Stomach (tissue), 9 donors: ENCODE data around the gene SNAPC1. TPM values are rescaled to one million over a fixed set of nuclear protein-coding genes. Genes with fewer than 3 reads are reported as not detected.

Experiments used
- DNase-seq, 2 donors: peaks; one replicate each; pipeline versions ENCODE4 v3.0.0 to v3.0.0-alpha.2; 2013 to 2019
- H3K27ac ChIP-seq, 5 donors: fragments of 200-600 bp in 4 of 5; sonication (generic) in 4 of 5; one replicate each; pipeline ENCODE4 v1.5.1; 2013 to 2019; ENCODE audit warnings: mild to moderate bottlenecking in 1 of 5, moderate library complexity in 1 of 5
- H3K27me3 ChIP-seq, 3 donors: fragments of 200-600 bp; sonication (generic); one replicate each; pipeline ENCODE4 v1.5.1; 2017 to 2019; ENCODE audit warnings: mixed run types in 1 of 3
- H3K36me3 ChIP-seq, 4 donors: fragments of 200-600 bp; sonication (generic); 1 replicate in 3 of 4; 2 replicates in 1 of 4; pipeline ENCODE4 v1.5.1; 2016 to 2019
- H3K4me1 ChIP-seq, 4 donors: fragments of 200-600 bp; sonication (generic); one replicate each; pipeline ENCODE4 v1.5.1; 2016 to 2019
- H3K4me3 ChIP-seq, 4 donors: fragments of 200-600 bp; sonication (generic) in 3 of 4; one replicate each; pipeline ENCODE4 v1.5.1; 2016 to 2019; ENCODE audit warnings: mild to moderate bottlenecking in 1 of 4
- H3K9me3 ChIP-seq, 4 donors: fragments of 200-600 bp; sonication (generic); one replicate each; pipeline ENCODE4 v1.5.1; 2016 to 2019
- EP300 ChIP-seq: sonication (generic); formaldehyde crosslinking; IDR thresholded peaks from one replicate; pipeline ENCODE4 v1.6.1; 2017; ENCODE audit warnings: antibody characterized with exemption
- POLR2A ChIP-seq, 4 donors: fragments of 450-650 bp; IDR thresholded peaks; one replicate each; pipeline ENCODE4 v1.6.1; 2016; ENCODE audit warnings: antibody characterized with exemption in 4 of 4, control low read depth in 2 of 4, mild to moderate bottlenecking in 1 of 4, moderate library complexity in 1 of 4
- POLR2AphosphoS5 ChIP-seq, 3 donors: sonication (generic); formaldehyde crosslinking; IDR thresholded peaks; one replicate each; pipeline ENCODE4 v1.6.1; 2016; ENCODE audit warnings: antibody characterized with exemption in 3 of 3
- WGBS, 5 donors: extraction: QIAGEN DNeasy Blood & Tissue Kit in 3 of 5; methylation state at CpG; one replicate each; pipeline versions ENCODE4 v1.1.5 to v1.1.7; 2013 to 2018; 5-methylcytosine and 5-hydroxymethylcytosine counted together
- intact Hi-C: fragments of 100-400 bp; cut with DNase I; formaldehyde crosslinking; loops from one replicate; pipeline ENCODE4 v1.15.1; 2023; ENCODE audit warnings: low total_unique reads
- polyA plus RNA-seq, 3 donors: library from polyadenylated mRNA; stranded (reverse); fragments of 200-250 nt; gene quantifications; one replicate each; pipeline ENCODE4 v1.2.3, GENCODE V29; 2013
- total RNA-seq, 5 donors: library from RNA; depleted of rRNA; stranded (reverse); fragments of >200 nt; gene quantifications; one replicate each; pipeline versions ENCODE4 v1.1.0 to v1.2.3, GENCODE V29; 2014 to 2016
- TF ChIP-seq, protein P1 (sequence below), 7 experiments: fragments of 450-650 bp in 4 of 7; fragments of 200-600 bp in 3 of 7; sonication (generic) in 3 of 7; IDR thresholded peaks; one replicate each; pipeline ENCODE4 v1.5.1; 2016 to 2019; ENCODE audit warnings: antibody characterized with exemption in 7 of 7, control low read depth in 2 of 7, mild to moderate bottlenecking in 1 of 7
- donor health status: healthy with polysubstance abuse.
- donor health status: Bipolar disorder and iron deficiency.
- donor health status: healthy.

SNAPC1 gene
- total and polyA plus RNA-seq, 8 donors, result 0.89 to 8.7 (median 3.0) TPM; not detected in 1

DNA sequence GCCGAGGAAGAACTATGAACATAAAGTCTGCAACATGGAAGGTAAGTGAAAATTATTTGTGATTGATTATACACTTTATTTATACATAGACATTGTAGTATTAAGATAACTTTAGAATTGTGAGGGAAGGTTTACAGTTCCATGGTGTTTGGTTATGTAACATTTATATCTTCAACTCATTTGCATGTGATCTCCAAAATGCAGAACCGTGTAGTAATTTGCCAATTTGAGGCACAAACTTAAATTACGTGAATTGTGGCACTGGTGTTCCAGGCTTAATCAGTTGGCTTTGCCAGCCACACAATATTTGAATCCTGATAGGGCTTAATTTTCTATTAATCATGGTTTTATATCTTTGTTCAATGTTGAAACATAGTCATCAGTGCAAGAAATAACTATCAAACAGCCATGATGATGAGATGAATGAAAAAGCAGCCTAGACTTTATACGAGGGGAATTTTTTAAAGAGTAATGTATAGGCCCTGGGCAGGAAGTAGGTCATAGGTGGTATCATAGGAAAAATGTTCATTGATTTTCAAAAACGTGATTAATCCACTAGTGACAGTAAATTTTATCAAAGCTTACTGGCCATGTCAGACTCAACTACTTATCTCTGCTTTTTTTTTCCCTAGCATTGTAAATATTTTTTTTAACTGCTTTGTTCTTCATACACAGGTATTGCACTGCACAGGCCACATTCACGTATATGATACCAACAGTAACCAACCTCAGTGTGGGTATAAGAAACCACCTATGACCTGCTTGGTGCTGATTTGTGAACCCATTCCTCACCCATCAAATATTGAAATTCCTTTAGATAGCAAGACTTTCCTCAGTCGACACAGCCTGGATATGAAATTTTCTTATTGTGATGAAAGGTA, 35.2 kb upstream of the SNAPC1 start:
- intact Hi-C loops, result no loop called here
- H3K36me3 ChIP-seq, result peaks cover 26 to 99% (median 91%) of the 10 kb centered on the region in 4 donors
- peaks cover 0 to 12% (median 0%) of the 10 kb centered on the region in 4 donors for H3K4me1 ChIP-seq
- no peaks in the 10 kb centered on the region for H3K9me3 ChIP-seq
- no peak overlapping the region for H3K4me3 ChIP-seq
- no peak for DNase-seq
- H3K27me3 ChIP-seq, result no peaks in the 10 kb centered on the region
- H3K27ac ChIP-seq, result no peak overlapping the region
- TF ChIP-seq POLR2A (IDR thresholded peaks at IDR 0.05) (no peak), POLR2AphosphoS5 (IDR thresholded peaks at IDR 0.05) (no peak), EP300 (no peak)
- TF ChIP-seq, protein P1, sequence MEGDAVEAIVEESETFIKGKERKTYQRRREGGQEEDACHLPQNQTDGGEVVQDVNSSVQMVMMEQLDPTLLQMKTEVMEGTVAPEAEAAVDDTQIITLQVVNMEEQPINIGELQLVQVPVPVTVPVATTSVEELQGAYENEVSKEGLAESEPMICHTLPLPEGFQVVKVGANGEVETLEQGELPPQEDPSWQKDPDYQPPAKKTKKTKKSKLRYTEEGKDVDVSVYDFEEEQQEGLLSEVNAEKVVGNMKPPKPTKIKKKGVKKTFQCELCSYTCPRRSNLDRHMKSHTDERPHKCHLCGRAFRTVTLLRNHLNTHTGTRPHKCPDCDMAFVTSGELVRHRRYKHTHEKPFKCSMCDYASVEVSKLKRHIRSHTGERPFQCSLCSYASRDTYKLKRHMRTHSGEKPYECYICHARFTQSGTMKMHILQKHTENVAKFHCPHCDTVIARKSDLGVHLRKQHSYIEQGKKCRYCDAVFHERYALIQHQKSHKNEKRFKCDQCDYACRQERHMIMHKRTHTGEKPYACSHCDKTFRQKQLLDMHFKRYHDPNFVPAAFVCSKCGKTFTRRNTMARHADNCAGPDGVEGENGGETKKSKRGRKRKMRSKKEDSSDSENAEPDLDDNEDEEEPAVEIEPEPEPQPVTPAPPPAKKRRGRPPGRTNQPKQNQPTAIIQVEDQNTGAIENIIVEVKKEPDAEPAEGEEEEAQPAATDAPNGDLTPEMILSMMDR (IDR thresholded peaks at IDR 0.05), result no peak
- WGBS, 5 donors, result 53 to 69% (median 64%) methylated on average over 7 of the region's 7 CpGs

- H3K27me3 ChIP-seq, result no peaks in the 10 kb centered on the region
- no peak for TF ChIP-seq POLR2AphosphoS5 (IDR thresholded peaks at IDR 0.05)
- TF ChIP-seq POLR2A (IDR thresholded peaks at IDR 0.05), result no peak
- TF ChIP-seq, protein P1 (IDR thresholded peaks at IDR 0.05), result peak in 4 of 7 experiments; percentile 15 to 55 (median 34)
- no peak for TF ChIP-seq EP300
- DNase-seq, result peak in 1 of 2 donors; percentile 41
- no peak overlapping the region for H3K4me3 ChIP-seq
- intact Hi-C loops, result loop anchor here (10.0 kb wide), 1 partner anchor 266 kb away; no protein-coding TSS in a partner anchor
- 70 to 76% (median 73%) methylated on average over 2 of the region's 2 CpGs for WGBS, 5 donors
- H3K4me1 ChIP-seq, result peaks cover 0 to 12% (median 0%) of the 10 kb centered on the region in 4 donors
- no peaks in the 10 kb centered on the region for H3K9me3 ChIP-seq
- H3K27ac ChIP-seq, result peak overlapping the region in 2 of 5 donors; percentile 20 to 38
- peaks cover 46 to 100% (median 97%) of the 10 kb centered on the region in 4 donors for H3K36me3 ChIP-seq
These were observed 31.4 kb upstream of the SNAPC1 start for GRCh38 chr14:61730756-61731373.

GRCh38 chr14:61733972-61734371, 28.2 kb upstream of the SNAPC1 start:
- TF ChIP-seq POLR2AphosphoS5 (IDR thresholded peaks at IDR 0.05) (no peak), EP300 (no peak), POLR2A (IDR thresholded peaks at IDR 0.05) (no peak)
- TF ChIP-seq, protein P1 (IDR thresholded peaks at IDR 0.05), result no peak
- 81 to 87% (median 82%) methylated on average over 2 of the region's 2 CpGs for WGBS, 5 donors
- intact Hi-C loops, result loop anchor here (10.0 kb wide), 1 partner anchor 269 kb away; no protein-coding TSS in a partner anchor
- Histone ChIP-seq H3K4me1 (no peaks in the 10 kb centered on the region), H3K36me3 (peaks cover 39 to 100% (median 97%) of the 10 kb centered on the region in 4 donors), H3K27me3 (no peaks in the 10 kb centered on the region), H3K9me3 (no peaks in the 10 kb centered on the region), H3K4me3 (no peak overlapping the region), H3K27ac (no peak overlapping the region)
- DNase-seq, result no peak

- Histone ChIP-seq H3K27me3 (no peaks in the 10 kb centered on the region), H3K4me3 (no peak overlapping the region), H3K36me3 (peaks cover 53 to 100% (median 99%) of the 10 kb centered on the region in 4 donors), H3K4me1 (no peaks in the 10 kb centered on the region), H3K9me3 (no peaks in the 10 kb centered on the region), H3K27ac (no peak overlapping the region)
- 68 to 85% (median 73%) methylated on average over 4 of the region's 4 CpGs for WGBS, 5 donors
- no peak for DNase-seq
- intact Hi-C loops, result loop anchor here (10.0 kb wide), 1 partner anchor 272 kb away; no protein-coding TSS in a partner anchor
- no peak for TF ChIP-seq POLR2A (IDR thresholded peaks at IDR 0.05)
- no peak for TF ChIP-seq EP300
- TF ChIP-seq POLR2AphosphoS5 (IDR thresholded peaks at IDR 0.05), result no peak
- TF ChIP-seq, protein P1 (IDR thresholded peaks at IDR 0.05), result no peak
These were observed 25.5 kb upstream of the SNAPC1 start for GRCh38 chr14:61736751-61737150.
